HepG2 (cell line): ENCODE measurements around the gene CLCN2. TPM values are rescaled to one million over a fixed set of nuclear protein-coding genes. Genes with fewer than 3 reads are reported as not detected.

Experiments used
- ATAC-seq: fragments of 200-7000 bp; cut with Tn5 transposase; 3 replicates; pipeline ENCODE4 v1.9.1; 2020; ENCODE audit warnings: mild to moderate bottlenecking, moderate library complexity
- BruUV-seq: library from RNA; stranded (reverse); fragments of 400-500 nt; replicated peaks from 2 replicates; lab custom pipeline; 2021; lab: Mats Ljungman, UMichigan
- CTCF ChIA-PET: fragments of 300-600 bp; formaldehyde crosslinking; extraction: SDS; loops from one replicate; lab custom pipeline; 2021; ENCODE audit warnings: low total read pairs, inconsistent platforms, low intra/inter-chr PET ratio; lab: Yijun Ruan, JAX
- POLR2A ChIA-PET: fragments of 350-600 bp; sonication (Branson Sonifier 250); formaldehyde crosslinking; loops from one replicate; lab custom pipeline; 2020; ENCODE audit warnings: antibody characterized with exemption, inconsistent platforms; lab: Yijun Ruan, JAX
- DNase-seq: peaks from one replicate; pipeline ENCODE4 v3.0.0-alpha.2; 2015; ENCODE audit warnings: low spot score
- FAIRE-seq: peaks from 3 replicates; lab custom pipeline; 2011; peaks lifted over from hg19 to GRCh38; lab: Jason Lieb, UNC
- H2AFZ ChIP-seq: one replicate; pipeline ENCODE4 v1.6.1; 2011; ENCODE audit warnings: low read length, inconsistent platforms
- H3K27ac ChIP-seq: fragments of 300-600 bp; 3 replicates; pipeline ENCODE4 v1.8.0; 2011; ENCODE audit warnings: mixed run types, mild to moderate bottlenecking, mixed read lengths, low read length, inconsistent platforms; ENCODE audit not compliant: insufficient read depth; ENCODE audit errors: extremely low read length
- H3K27me3 ChIP-seq, 2 experiments: fragments of 200-600 bp in 1 of 2; 2 replicates in 1 of 2; 3 replicates in 1 of 2; pipeline versions ENCODE4 v1.6.0 to v1.8.0; 2011; ENCODE audit warnings: low read length in 2 of 2, mild to moderate bottlenecking in 2 of 2, moderate library complexity in 2 of 2, inconsistent platforms in 1 of 2; ENCODE audit not compliant: insufficient read depth in 2 of 2, control insufficient read depth in 1 of 2
- H3K36me3 ChIP-seq, 2 experiments: fragments of 200-600 bp in 1 of 2; replicated peaks in 1 of 2; 2 replicates in 1 of 2; 3 replicates in 1 of 2; pipeline versions ENCODE4 v1.5.1 to v1.8.0; 2011; ENCODE audit warnings: low read length in 2 of 2, inconsistent platforms in 1 of 2; ENCODE audit not compliant: insufficient read depth in 2 of 2, control insufficient read depth in 1 of 2
- H3K4me1 ChIP-seq: 2 replicates; pipeline ENCODE4 v1.5.1; 2012; ENCODE audit warnings: low read length, inconsistent platforms; ENCODE audit not compliant: insufficient read depth
- H3K4me2 ChIP-seq: 2 replicates; pipeline ENCODE4 v1.6.0; 2011; ENCODE audit warnings: low read depth, low read length, inconsistent platforms
- H3K4me3 ChIP-seq, 3 experiments: fragments of 200-600 bp in 1 of 3; sonication (generic), shearing (Covaris generic) in 1 of 3; replicated peaks in 1 of 3; 2 replicates each; pipeline ENCODE4 v1.5.1; 2011 to 2016; ENCODE audit warnings: low read length in 3 of 3, inconsistent platforms in 2 of 3, low read depth in 2 of 3, mild to moderate bottlenecking in 2 of 3, control low read depth in 1 of 3, mixed read lengths in 1 of 3; ENCODE audit not compliant: insufficient read depth in 1 of 3
- H3K79me2 ChIP-seq: one replicate; pipeline ENCODE4 v1.6.1; 2011; ENCODE audit warnings: low read length, inconsistent platforms; ENCODE audit not compliant: insufficient read depth
- H3K9ac ChIP-seq: 2 replicates; pipeline ENCODE4 v1.6.0; 2011; ENCODE audit warnings: mild to moderate bottlenecking, low read depth, low read length, inconsistent platforms; ENCODE audit not compliant: insufficient read depth
- H3K9me3 ChIP-seq: 2 replicates; pipeline ENCODE4 v1.5.1; 2012; ENCODE audit warnings: mild to moderate bottlenecking, low read length
- H4K20me1 ChIP-seq: 2 replicates; pipeline ENCODE4 v1.6.0; 2011; ENCODE audit warnings: inconsistent platforms, mild to moderate bottlenecking, low read length, moderate library complexity; ENCODE audit not compliant: insufficient read depth
- EEA1 ChIP-seq: sonication (generic); formaldehyde crosslinking; IDR thresholded peaks from 2 replicates; pipeline ENCODE4 v1.5.1; 2020; ENCODE audit warnings: mild to moderate bottlenecking, missing genetic modification reagents, borderline replicate concordance
- IRX3 ChIP-seq: sonication (generic); formaldehyde crosslinking; IDR thresholded peaks from 2 replicates; pipeline ENCODE4 v1.8.1; 2023; ENCODE audit warnings: mild to moderate bottlenecking, low read depth, missing genetic modification reagents, borderline replicate concordance
- MAFK ChIP-seq, 2 experiments: IDR thresholded peaks in 1 of 2; conservative IDR thresholded peaks in 1 of 2; 2 replicates each; pipeline ENCODE4 v1.6.1; 2011; ENCODE audit warnings: improper control_type of control experiment in 2 of 2, low read length in 2 of 2
- RFXAP ChIP-seq: sonication (generic); formaldehyde crosslinking; IDR thresholded peaks from 2 replicates; pipeline ENCODE4 v1.4.0; 2020; ENCODE audit warnings: missing genetic modification reagents, borderline replicate concordance
- ZNF207 ChIP-seq: fragments of 450-650 bp; IDR thresholded peaks from 2 replicates; pipeline ENCODE4 v1.6.1; 2016; ENCODE audit warnings: antibody characterized with exemption, borderline replicate concordance
- ZNF350 ChIP-seq: sonication (generic); formaldehyde crosslinking; IDR thresholded peaks from 2 replicates; pipeline ENCODE4 v1.4.0; 2020; ENCODE audit warnings: mild to moderate bottlenecking, low read depth, missing genetic modification reagents, borderline replicate concordance
- ZNF441 ChIP-seq: sonication (generic); formaldehyde crosslinking; IDR thresholded peaks from 2 replicates; pipeline ENCODE4 v1.7.0; 2021; ENCODE audit warnings: missing genetic modification reagents, borderline replicate concordance
- ZNF567 ChIP-seq: sonication (generic); formaldehyde crosslinking; IDR thresholded peaks from 2 replicates; pipeline ENCODE4 v1.8.1; 2023; ENCODE audit warnings: mild to moderate bottlenecking, missing genetic modification reagents, borderline replicate concordance
- ZNF800 ChIP-seq: sonication (generic); formaldehyde crosslinking; IDR thresholded peaks from 2 replicates; pipeline ENCODE4 v1.4.0; 2020; ENCODE audit warnings: missing genetic modification reagents
- WGBS: methylation state at CpG from one replicate; pipeline ENCODE4 v1.1.6; 2017; ENCODE audit warnings: low lambda C conversion rate; 5-methylcytosine and 5-hydroxymethylcytosine counted together
- in situ Hi-C: cut with HindIII; loops from 2 replicates; pipeline ENCODE4 v1.10.0; 2017; ENCODE audit warnings: low pct_unique_long_range_greater_than_20kb; ENCODE audit not compliant: extremely low pct_ligation_motif_present
- intact Hi-C: fragments of 100-400 bp; cut with micrococcal nuclease; formaldehyde crosslinking; loops from one replicate; pipeline ENCODE4 v1.10.0; 2022; ENCODE audit not compliant: unreplicated experiment
- polyA plus RNA-seq, 8 experiments: library from polyadenylated mRNA; depleted of rRNA in 3 of 8; stranded (reverse) in 7 of 8; unstranded in 1 of 8; fragments of >200 nt; fragmentation: Illumina TruSeq in 4 of 8; extraction: Trizol in 4 of 8; gene quantifications; 2 replicates each; pipeline versions ENCODE4 v1.2.1 to v1.2.3, GENCODE V29; 2011 to 2016; ENCODE audit warnings: low read depth in 4 of 8, missing spikeins in 1 of 8, mixed read lengths in 1 of 8; ENCODE audit not compliant: insufficient read depth in 1 of 8
- total RNA-seq, 5 experiments: library from RNA; depleted of rRNA; stranded (reverse); fragments of >200 nt; fragmentation: Illumina TruSeq; extraction: Trizol; gene quantifications; 2 replicates each; pipeline ENCODE4 v1.2.3, GENCODE V29; 2016; ENCODE audit warnings: low read depth in 1 of 5
- TF ChIP-seq, protein P1 (sequence below): IDR thresholded peaks from 2 replicates; pipeline ENCODE4 v1.6.1; 2018; ENCODE audit warnings: missing genetic modification reagents, mild to moderate bottlenecking, missing compliant biosample characterization
- TF ChIP-seq, protein P2 (sequence below): fragments of 450-650 bp; IDR thresholded peaks from 2 replicates; pipeline ENCODE4 v1.6.1; 2017

The CLCN2 gene
- total and polyA plus RNA-seq, 2 of the 13 experiments (the other 11 are each of a cell fraction or from before 2014, with no cell fraction given): 11.4 to 13.5 TPM

- 87% methylated on average over 8 of the region's 8 CpGs for WGBS
- no peak for FAIRE-seq
- peak; percentile 7; the same call in 1 of the 3 replicates for ATAC-seq
- Histone ChIP-seq H3K9me3 (no peaks in the 10 kb centered on the region), H4K20me1 (peaks cover 15% of the 10 kb centered on the region), H3K79me2 (peaks cover 8% of the 10 kb centered on the region), H3K36me3 (peaks cover 15 to 50% of the 10 kb centered on the region in 2 experiments), H3K4me2 (no peak overlapping the region), H3K4me1 (peaks cover 30% of the 10 kb centered on the region), H3K4me3 (no peak overlapping the region), H2AFZ (no peak overlapping the region), H3K27ac (no peak overlapping the region), H3K9ac (no peak overlapping the region), H3K27me3 (no peaks in the 10 kb centered on the region; a peak in 1 of 5 replicates)
- intact Hi-C loops (loop anchor here (5.0 kb wide), 1 partner anchor 1205 kb away; no protein-coding TSS in a partner anchor), in situ Hi-C loops (loop anchor here (10.0 kb wide), 2 partner anchors 92 to 142 kb away; no protein-coding TSS in a partner anchor)
- POLR2A ChIA-PET: interaction anchor here (1.2 to 3.5 kb wide), 8 partner anchors 8 to 169 kb away, joined by 3 to 21 read pairs (median 6); partner anchors contain the start of genes CLCN2 and POLR2H
- DNase-seq: no peak
- TF ChIP-seq MAFK (conservative IDR thresholded peaks at IDR 0.05 in 1 of 2, IDR thresholded peaks at IDR 0.05 in 1 of 2; ENCODE audit: low read length in 2 of 2) (peak in 1 of 2 experiments; percentile 47; a peak in 3 of 4 replicates), RFXAP (no peak)
- BruUV-seq: no TSS peak
- CTCF ChIA-PET: interaction anchor here (1.0 to 2.3 kb wide), 5 partner anchors 18 to 172 kb away, joined by 4 to 20 read pairs (median 7); no protein-coding TSS in a partner anchor
These were observed 11.0 kb upstream of the CLCN2 start for GRCh38 chr3:184372296-184372821.

DNA sequence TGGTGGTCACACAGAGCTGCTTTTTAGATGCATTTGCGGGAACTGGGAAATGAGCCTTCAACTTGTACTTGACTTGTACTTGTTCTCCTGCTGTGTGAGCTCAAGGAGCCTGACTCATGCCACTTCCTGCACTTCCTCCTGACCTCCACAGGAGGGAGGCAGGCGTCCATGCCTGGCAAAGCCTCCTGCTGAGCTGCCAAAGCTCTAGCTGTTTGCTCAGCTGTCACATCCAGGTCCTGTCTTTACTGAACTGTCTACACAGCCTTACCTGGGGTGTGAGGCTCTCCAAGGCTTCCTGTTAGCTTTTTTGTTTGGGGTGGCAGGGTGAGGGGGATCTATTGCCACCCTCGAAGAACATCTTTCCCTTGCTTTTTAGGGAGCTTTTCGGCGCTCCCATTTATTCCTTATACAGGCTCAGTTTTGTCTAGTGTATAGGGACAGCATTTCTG is 10.2 kb upstream of the CLCN2 start:
- in situ Hi-C loops: loop anchor here (10.0 kb wide), 2 partner anchors 93 to 143 kb away; no protein-coding TSS in a partner anchor
- Histone ChIP-seq H3K27ac (peak overlapping the region; percentile 18), H2AFZ (no peak overlapping the region), H3K27me3 (no peaks in the 10 kb centered on the region), H3K79me2 (peaks cover under 1% of the 10 kb centered on the region), H3K4me3 (no peak overlapping the region), H3K9ac (no peak overlapping the region), H4K20me1 (peaks cover 13% of the 10 kb centered on the region), H3K9me3 (no peaks in the 10 kb centered on the region), H3K4me2 (no peak overlapping the region), H3K4me1 (peaks cover 30% of the 10 kb centered on the region), H3K36me3 (peaks cover 17 to 57% of the 10 kb centered on the region in 2 experiments)
- peak; percentile 92 for ATAC-seq
- BruUV-seq: no TSS peak
- peak; percentile 93 for FAIRE-seq
- CTCF ChIA-PET: interaction anchor here (0.7 to 2.3 kb wide), 7 partner anchors 18 to 172 kb away, joined by 3 to 20 read pairs (median 7); no protein-coding TSS in a partner anchor
- POLR2A ChIA-PET: interaction anchor here (0.6 to 3.5 kb wide), 10 partner anchors 9 to 170 kb away, joined by 3 to 21 read pairs (median 5); partner anchors contain the start of genes CLCN2 and POLR2H
- WGBS: 59% methylated on average over 5 of the region's 5 CpGs
- DNase-seq: peak; percentile 84
- intact Hi-C loops: loop anchor here (1.0 to 5.0 kb wide), 5 partner anchors 45 to 1204 kb away; no protein-coding TSS in a partner anchor
- no peak for TF ChIP-seq EEA1 (CRISPR knock-in tag)
- no peak for TF ChIP-seq ZNF441
- TF ChIP-seq, protein P1, sequence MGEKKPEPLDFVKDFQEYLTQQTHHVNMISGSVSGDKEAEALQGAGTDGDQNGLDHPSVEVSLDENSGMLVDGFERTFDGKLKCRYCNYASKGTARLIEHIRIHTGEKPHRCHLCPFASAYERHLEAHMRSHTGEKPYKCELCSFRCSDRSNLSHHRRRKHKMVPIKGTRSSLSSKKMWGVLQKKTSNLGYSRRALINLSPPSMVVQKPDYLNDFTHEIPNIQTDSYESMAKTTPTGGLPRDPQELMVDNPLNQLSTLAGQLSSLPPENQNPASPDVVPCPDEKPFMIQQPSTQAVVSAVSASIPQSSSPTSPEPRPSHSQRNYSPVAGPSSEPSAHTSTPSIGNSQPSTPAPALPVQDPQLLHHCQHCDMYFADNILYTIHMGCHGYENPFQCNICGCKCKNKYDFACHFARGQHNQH: peak; percentile 47; the same call in 1 of the 2 replicates
- TF ChIP-seq, protein P2, sequence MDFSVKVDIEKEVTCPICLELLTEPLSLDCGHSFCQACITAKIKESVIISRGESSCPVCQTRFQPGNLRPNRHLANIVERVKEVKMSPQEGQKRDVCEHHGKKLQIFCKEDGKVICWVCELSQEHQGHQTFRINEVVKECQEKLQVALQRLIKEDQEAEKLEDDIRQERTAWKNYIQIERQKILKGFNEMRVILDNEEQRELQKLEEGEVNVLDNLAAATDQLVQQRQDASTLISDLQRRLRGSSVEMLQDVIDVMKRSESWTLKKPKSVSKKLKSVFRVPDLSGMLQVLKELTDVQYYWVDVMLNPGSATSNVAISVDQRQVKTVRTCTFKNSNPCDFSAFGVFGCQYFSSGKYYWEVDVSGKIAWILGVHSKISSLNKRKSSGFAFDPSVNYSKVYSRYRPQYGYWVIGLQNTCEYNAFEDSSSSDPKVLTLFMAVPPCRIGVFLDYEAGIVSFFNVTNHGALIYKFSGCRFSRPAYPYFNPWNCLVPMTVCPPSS: no peak
- no peak for TF ChIP-seq ZNF800
- no peak for TF ChIP-seq ZNF567
- no peak for TF ChIP-seq IRX3
- TF ChIP-seq ZNF207: no peak
- TF ChIP-seq ZNF350 (CRISPR knock-in tag): no peak
